ENCODE data around the gene PRKD3.

The PRKD3 gene

GRCh38 chr2:37281916-37282315 lies 42.7 kb downstream of the PRKD3 start:
- no peak for TF ChIP-seq CTCF (IDR thresholded peaks at IDR 0.05; ENCODE audit: low read depth, low read length)

GRCh38 chr2:37276291-37276690 lies 48.3 kb downstream of the PRKD3 start:
- DNase-seq (ENCODE audit: extremely low read depth, low read depth), result no peak
- TF ChIP-seq CTCF (IDR thresholded peaks at IDR 0.05; ENCODE audit: low read depth, low read length), result no peak

More at GRCh38 chr2:37281916-37282315, 42.7 kb downstream of the PRKD3 start:
- DNase-seq (ENCODE audit: extremely low read depth, low read depth), result no peak
